ENCODE measurements around the gene HSPA12B.

DNA sequence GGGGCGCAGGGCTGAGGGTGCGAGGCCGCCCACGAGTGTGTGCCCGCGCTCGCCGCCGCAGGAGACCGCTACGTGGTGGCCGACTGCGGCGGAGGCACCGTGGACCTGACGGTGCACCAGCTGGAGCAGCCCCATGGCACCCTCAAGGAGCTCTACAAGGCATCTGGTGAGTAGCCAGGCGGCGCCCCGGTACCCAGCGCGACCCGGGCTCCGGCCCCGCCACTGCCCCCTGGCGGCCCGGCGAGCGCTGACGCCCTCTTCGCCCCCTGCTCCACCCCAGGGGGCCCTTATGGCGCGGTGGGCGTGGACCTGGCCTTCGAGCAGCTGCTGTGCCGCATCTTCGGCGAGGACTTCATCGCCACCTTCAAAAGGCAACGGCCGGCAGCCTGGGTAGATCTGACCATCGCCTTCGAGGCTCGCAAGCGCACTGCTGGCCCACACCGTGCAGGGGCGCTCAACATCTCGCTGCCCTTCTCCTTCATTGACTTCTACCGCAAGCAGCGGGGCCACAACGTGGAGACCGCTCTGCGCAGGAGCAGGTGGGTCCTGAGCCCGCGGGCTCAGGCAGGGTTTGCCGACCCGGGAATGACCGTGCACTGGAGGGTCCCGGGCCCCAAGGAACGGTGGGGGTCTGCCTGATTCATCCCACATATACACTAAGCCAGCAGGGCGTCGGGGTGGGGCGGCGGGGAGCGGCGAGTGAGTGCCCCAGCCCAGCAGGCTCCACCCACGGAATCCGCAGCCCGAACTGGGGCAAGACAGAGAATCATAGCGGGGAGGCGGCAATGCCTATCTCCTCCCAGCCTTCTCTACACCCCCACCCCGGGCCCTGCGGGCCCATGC, 17.4 kb downstream of the HSPA12B start:
- TF ChIP-seq, protein P1, sequence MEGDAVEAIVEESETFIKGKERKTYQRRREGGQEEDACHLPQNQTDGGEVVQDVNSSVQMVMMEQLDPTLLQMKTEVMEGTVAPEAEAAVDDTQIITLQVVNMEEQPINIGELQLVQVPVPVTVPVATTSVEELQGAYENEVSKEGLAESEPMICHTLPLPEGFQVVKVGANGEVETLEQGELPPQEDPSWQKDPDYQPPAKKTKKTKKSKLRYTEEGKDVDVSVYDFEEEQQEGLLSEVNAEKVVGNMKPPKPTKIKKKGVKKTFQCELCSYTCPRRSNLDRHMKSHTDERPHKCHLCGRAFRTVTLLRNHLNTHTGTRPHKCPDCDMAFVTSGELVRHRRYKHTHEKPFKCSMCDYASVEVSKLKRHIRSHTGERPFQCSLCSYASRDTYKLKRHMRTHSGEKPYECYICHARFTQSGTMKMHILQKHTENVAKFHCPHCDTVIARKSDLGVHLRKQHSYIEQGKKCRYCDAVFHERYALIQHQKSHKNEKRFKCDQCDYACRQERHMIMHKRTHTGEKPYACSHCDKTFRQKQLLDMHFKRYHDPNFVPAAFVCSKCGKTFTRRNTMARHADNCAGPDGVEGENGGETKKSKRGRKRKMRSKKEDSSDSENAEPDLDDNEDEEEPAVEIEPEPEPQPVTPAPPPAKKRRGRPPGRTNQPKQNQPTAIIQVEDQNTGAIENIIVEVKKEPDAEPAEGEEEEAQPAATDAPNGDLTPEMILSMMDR (conservative IDR thresholded peaks at IDR 0.05; ENCODE audit: low read depth, low read length) = peak; percentile 45
- TF ChIP-seq EZH2 (IDR thresholded peaks at IDR 0.05; ENCODE audit: borderline replicate concordance, low read depth, low read length, poor library complexity, severe bottlenecking) = no peak

Data from A673 (cell line).